Glomerular visceral epithelial cell (primary cell): ENCODE measurements around the gene EFHC1.
"Not testable (repeated sequence)": the region's sequence is repeated elsewhere in the genome, so short reads cannot be mapped to it uniquely, and the experiment has no call there.

Experiments used
- DNase-seq: peaks from one replicate; pipeline ENCODE4 v3.0.0-alpha.2; 2016; ENCODE audit errors: extremely low spot score

Gene EFHC1

GRCh38 chr6:52419809-52420667, at the start of gene EFHC1:
Gene EFHC1 (plus strand): TSS chr6:52420342. CDS start chr6:52420411, 69 bp downstream.
- DNase-seq: peak; percentile 99

- no peak for DNase-seq
Observed at GRCh38 chr6:52371656-52372191, 48.4 kb upstream of the EFHC1 start.

GRCh38 chr6:52373151-52373690, 46.9 kb upstream of the EFHC1 start:
- DNase-seq: no peak

- no peak for DNase-seq
Observed at GRCh38 chr6:52374247-52374646, 45.9 kb upstream of the EFHC1 start.

GRCh38 chr6:52375780-52376556, 44.2 kb upstream of the EFHC1 start:
- DNase-seq: no peak

GRCh38 chr6:52376763-52377162, 43.4 kb upstream of the EFHC1 start:
- DNase-seq: no peak

GRCh38 chr6:52377538-52378221, 42.5 kb upstream of the EFHC1 start:
- DNase-seq: no peak

- DNase-seq: no peak
Observed at GRCh38 chr6:52381249-52381648, 38.9 kb upstream of the EFHC1 start.

GRCh38 chr6:52384145-52384766, 35.9 kb upstream of the EFHC1 start:
- no peak for DNase-seq

- no peak for DNase-seq
Observed at GRCh38 chr6:52385074-52385473, 35.1 kb upstream of the EFHC1 start.

GRCh38 chr6:52388119-52388518, 32.0 kb upstream of the EFHC1 start:
- not testable (repeated sequence) for DNase-seq

GRCh38 chr6:52388790-52389189, 31.4 kb upstream of the EFHC1 start:
- DNase-seq: no peak

GRCh38 chr6:52389264-52389625, 30.9 kb upstream of the EFHC1 start:
- DNase-seq: no peak

GRCh38 chr6:52389626-52390360, 30.3 kb upstream of the EFHC1 start:
- peak; percentile 76 for DNase-seq

GRCh38 chr6:52390361-52390727, 29.8 kb upstream of the EFHC1 start:
- peak; percentile 73 for DNase-seq

GRCh38 chr6:52391599-52391998, 28.5 kb upstream of the EFHC1 start:
- no peak for DNase-seq

- DNase-seq: no peak
Observed at GRCh38 chr6:52392944-52393343, 27.2 kb upstream of the EFHC1 start.

- no peak for DNase-seq
Observed at GRCh38 chr6:52393780-52394179, 26.4 kb upstream of the EFHC1 start.

GRCh38 chr6:52394251-52394666, 25.9 kb upstream of the EFHC1 start:
- DNase-seq: no peak

- no peak for DNase-seq
Observed at GRCh38 chr6:52395969-52396368, 24.2 kb upstream of the EFHC1 start.
